Renal cortical epithelial cell (primary cell): ENCODE data around the gene PTX4. TPM values are rescaled to one million over a fixed set of nuclear protein-coding genes. Genes with fewer than 3 reads are reported as not detected.
"Not testable (repeated sequence)": the region's sequence is repeated elsewhere in the genome, so short reads cannot be mapped to it uniquely, and the experiment has no call there.

Source experiments
- DNase-seq: peaks from one replicate; pipeline ENCODE4 v3.0.0-alpha.2; 2011; ENCODE audit warnings: low read depth
- total RNA-seq: library from RNA; depleted of rRNA; stranded (reverse); fragments of >200 nt; gene quantifications from 2 replicates; pipeline ENCODE4 v1.2.3, GENCODE V29; 2014

The PTX4 gene
- total RNA-seq, 1 donor from 2014 or later, result not detected

DNA sequence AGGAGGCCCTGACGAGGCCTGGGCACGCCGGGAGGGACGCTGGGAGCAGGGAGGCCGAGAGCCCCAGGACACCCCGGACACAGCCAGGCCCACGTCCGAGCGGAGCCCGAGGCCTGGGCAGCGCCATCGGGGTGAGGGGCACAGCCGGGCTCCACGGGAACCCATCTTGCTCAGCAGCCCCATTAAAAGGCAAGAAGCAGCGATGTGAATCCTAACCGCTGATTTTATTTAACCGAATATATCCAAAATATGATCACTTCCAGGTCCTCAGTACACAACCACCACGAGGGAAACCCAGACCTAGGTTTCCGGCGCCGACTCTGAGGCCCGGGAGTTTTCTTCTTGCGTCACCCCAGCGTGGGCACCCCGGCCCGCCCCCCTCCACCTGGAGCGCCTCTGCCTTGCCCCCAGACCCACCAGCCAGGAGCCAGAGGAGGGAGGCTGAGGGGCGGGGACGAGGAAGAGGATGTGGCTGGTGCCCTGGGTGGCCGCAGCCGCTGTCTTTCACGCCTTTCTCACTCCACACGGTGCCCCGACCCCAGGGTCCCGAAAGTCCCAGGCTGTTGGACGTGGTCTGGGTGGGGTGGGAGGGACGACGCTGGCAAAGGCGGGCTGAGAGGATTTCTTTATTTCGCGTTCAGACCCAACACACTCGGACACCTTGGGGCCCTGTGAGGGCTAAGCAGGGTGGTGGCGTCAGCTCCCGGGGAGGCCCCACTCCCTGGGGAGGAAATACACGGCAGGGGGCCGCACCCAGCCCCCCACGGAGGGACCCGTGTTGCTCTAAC, 43.8 kb downstream of the PTX4 start:
- no peak for DNase-seq

DNA sequence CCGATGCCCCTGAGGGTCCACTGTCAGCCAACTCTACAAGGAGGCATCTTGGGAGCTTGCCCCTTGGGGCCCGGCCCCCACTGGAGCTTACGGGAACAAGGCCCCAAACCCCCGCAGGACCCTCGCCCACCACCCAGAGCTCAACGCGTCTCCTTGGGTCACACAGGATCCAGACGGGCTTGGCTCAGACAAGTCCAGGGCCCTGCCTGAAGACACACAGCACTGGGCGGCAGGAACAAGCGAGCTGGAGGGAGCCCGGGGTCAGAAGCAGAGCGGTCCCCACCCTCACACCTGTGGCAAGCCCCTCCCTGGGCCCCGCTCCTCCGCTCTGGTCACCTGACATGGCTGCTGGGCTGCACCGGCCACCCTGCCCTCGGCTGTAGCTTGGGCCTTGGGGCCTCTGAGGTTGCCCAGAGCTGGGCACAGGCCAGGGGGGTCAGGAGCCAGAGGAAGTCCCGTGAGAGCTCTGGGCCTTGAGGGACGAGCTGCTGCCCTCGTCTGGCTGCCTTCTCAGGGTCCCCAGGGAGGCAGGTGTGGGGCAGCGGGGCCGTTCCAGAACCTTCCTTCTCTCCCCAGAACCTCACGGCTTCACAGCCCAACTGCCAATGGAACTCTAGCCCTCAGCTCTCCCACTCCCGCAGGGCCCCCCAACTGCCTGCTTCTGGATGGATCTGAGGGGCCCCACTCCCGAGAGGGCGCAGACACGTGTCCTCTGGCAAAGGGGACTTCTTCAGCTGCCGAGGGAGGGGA, 44.6 kb downstream of the PTX4 start, which contains the start of gene CCDC154:
CCDC154 (minus strand) TSS at position 577 of the 750 bp plus-strand sequence; CDS start at position 343, 234 bp downstream.
- no peak for DNase-seq

DNA sequence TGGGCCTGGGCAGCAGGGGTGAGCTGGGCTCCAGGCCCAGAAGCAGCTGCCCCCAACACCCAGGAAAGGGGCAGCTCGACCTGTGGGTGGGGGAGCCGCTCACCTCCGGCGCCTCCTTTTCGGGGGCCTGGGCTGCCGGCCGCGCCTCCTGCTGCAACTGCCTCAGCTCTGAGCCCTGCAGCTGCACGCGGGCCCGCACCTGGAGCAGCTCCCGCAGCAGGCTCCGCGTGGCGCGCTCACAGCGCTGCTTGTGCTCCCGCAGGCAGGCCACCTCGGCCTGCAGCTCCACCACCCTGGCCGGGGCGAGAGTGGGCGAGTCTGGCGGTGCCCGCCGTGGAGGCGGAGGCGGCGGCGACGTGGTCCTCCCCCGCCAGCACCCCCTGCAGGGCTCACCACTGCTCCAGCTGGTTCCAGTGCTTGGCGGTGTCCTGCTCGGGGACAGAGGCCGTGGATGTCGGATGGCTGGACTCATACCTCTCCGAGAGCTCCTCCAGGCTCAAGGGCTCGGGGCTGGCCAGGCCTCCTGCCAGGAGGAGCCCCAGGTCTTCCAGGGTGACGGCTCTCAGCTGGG, 45.3 kb downstream of the PTX4 start:
- no peak for DNase-seq

DNA sequence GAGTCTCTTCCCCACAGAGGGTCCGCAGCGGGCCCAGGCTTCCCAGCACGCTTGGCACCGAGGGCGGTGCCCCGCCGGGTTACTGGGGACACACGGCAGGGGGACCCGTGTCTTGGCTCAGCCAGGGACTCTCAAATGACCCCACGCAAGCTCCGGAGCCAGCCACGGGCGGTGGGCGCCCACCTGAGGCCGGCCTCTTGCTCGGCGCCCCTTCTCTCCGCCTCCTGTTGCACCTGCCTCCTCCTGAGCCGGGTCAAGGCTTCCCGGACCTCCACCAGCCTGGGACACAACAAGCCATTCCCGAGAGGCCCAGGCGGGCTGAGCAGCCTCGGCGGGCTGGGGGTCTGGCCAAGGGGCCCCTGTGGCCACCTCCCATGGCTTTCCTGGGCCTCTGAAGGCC, 46.0 kb downstream of the PTX4 start:
- no peak for DNase-seq

DNA sequence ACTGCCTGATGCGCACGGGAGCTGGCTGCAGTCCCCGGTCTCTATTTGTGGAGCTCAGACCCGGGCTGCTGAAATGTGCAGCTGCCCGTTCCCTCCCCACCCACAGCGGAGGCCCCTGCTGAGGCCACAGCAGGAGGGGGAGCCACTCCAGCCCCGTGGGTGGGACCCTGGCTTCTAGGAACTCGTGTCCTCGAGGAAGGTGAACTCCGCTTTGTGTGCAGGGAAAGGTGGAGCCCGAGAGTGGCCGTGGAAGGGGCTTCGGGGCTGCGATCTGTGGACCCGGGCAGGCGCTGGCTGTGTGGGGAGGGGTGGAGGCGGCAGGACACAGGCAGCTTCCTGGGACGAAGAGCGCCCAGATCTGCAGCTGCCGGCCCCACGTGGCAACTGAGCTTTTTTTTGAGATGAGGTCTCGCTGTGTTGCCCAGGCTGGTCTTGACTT, 47.3 kb downstream of the PTX4 start:
- no peak for DNase-seq

DNA sequence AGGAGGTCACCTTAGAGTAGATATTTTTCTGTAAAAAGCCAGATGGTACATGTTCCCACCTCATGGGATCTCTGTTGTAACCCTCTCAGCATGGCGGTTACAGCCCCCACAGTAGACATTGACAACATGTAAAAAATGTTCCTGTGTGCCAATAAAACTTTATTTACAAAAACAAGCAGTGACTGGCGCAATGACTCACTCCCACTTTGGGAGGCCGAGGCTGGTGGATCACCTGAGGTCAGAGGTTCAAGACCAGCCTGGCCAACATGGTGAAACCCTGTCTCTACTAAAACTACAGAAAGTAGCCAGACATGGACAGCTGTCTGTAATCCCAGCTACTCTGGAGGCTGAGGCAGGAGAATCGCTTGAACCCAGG, 49.1 kb downstream of the PTX4 start:
- DNase-seq, result not testable (repeated sequence)

DNA sequence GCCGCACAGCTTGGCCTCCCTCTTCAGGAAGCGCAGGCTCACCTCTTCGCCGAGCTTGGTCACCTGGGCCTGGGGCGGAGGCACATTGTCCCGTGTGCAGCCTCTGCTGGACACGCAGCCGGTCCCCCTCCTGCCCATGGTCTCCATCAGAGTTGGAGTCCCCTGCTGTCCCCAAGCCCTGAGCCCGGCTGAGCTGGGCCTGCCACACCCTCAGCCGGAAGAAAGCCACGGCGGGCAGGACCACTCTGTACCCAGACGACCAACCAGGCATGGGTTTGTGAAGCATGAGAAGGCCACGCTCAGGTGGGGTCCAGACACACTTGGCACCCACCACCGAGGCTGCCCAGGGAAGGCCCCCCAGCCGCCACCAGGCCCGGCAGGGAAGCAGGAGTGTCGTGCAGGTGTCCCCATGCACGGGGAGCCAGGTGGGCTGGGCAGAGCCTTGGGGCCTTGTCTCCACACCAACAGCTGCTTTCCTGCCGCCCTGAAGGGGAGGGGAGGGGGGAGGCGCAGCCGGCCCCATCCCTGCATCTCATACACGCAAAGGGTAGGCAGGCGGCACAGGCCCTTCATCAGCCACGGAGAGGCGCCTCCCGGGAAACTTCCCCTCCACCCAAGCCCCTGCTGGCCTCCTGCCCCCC, 49.6 kb downstream of the PTX4 start:
- DNase-seq, result no peak

DNA sequence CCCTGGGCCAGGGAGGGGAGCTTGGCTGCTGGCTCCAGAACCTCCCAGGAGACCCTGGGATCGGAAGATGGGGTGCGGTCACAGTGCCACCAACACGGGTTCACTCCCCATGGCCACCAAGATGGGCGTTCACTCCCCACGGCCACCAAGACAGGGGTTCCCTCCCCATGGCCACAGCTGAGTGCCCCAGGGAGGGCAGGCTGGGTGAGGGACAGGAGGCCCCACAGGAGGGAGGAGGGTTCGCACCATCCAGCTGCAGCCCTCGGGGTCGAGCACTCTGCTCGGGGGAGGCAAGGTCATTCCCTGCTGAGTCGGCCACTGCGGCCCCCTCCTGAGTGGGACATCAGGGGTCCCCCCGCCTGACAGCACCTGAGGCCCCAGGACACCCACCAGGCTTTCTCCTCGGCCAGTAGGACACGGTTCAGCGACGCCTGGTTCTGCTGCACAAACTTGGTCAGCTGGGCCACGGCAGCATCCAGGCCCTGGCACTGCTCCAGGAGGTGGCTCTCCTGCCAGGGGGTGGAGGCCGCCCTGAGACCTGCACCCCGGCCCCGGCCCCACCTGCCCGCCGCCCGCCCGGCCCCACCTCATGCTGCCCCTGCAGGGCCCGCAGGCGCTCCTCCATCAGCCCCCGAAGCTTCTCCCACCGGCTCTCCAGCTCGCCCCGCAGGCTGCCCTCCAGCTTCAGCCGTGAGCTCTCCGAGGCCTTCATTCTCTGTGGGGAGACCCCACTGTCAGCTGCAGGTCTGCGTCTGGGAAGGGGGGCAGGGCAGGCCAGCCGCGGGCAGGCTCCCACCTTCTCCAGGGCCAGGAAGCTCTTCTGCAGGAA, 50.3 kb downstream of the PTX4 start:
- DNase-seq, result no peak

DNA sequence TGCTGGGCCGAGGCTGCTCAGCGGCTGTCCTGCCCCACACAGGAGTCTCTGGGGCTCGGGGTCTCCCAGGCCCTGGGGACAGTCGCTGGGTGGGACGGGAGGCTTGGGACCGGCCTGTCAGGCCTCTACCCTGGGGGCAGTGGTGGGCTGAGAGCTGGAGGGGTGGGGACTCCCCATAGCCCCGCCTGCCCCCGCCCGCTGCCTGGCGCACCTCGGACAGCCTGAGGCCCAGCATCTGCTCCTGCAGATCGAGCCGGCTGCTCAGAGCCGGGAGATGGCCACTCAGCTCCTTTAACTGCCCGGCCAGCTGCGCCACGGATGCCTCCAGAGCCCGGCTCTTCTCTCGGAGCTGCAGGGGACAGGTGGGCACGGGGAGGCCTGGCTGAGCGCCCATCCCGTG, 51.1 kb downstream of the PTX4 start:
- no peak for DNase-seq

DNA sequence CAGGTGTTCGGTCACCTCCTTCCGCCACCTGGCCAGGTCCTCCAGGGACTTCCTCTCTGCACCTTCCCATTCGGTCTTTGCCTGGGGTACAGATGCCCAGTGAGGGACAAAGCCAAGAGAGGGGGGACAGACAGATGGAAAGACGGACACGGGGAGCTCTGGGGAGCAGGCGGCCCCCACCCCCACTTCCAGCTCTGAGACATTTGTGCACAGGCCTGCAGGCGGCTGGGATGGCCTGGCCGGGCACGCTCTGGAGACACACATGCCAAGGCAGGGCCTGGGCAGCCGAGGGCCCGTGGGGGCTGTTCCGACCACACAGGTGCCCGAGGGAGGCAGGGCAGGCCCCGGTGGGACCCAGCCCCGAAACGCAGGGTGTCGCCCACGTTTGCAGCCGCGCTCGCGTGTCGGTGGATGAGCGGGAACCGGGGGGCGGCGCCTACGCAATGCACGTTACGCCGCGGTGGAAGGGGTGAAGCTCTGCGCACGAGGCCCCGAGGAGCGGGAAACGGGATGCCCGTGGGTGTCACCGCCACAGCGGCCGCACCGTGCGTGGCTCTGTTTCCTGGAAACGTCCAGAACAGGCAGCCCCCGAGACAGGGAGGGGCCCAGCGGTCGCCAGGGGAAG, 51.9 kb downstream of the PTX4 start:
- DNase-seq, result no peak

DNA sequence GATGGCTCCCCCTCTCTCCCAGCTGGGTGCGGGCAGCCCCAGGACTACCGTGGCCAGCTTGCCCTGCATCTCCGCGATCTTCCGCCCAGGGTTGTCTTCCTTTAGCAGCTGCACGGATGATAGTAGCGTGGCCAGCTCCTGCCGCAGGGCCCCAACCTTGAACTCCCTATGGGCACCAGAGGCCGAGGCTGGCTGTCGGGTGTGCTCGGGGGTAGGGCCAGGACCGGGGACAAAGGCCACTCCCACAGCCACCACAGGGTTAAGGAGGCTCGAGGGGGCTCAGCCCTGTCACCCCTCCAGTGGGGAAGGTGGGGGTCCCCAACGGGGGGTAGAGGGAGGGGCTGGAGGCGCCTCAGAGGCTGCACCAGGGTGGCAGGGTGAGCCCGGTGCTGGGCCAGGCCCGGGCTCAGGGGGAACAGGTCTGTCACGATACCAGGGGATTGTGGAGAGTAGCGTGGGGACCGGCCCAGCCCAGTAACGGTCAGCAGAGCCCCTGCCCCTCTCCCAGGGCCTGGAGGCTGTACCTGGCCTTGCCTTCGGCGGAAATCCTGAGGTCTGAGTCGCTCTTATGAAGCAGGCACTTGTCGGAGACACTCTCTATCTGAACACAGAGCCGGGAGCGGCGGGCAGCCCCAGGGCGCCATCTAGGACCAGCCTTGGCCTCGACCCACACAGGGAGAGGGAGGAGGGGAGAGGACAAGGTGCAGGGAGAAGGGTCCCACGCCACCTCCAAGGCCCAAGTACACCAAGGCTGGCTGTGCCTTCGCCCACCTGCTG, 52.6 kb downstream of the PTX4 start:
- DNase-seq, result no peak

Other genes with a start within 250 kb of the PTX4 start
- gene TPSAB1, start 248.2 kb downstream of the PTX4 start, total RNA-seq, result not detected in 2 replicates
- not detected in 2 replicates for gene TPSD1, start 232.9 kb downstream of the PTX4 start, total RNA-seq
- 64.3 and 90.0 TPM in 2 replicates for gene UBE2I, start 179.3 kb downstream of the PTX4 start, total RNA-seq
- gene BAIAP3, start 155.3 kb downstream of the PTX4 start, total RNA-seq, result 2.1 and 3.0 TPM in 2 replicates
- gene TSR3, start 137.1 kb downstream of the PTX4 start, total RNA-seq, result 56.9 and 85.1 TPM in 2 replicates
- gene GNPTG, start 137.0 kb downstream of the PTX4 start, total RNA-seq, result 30.6 and 101 TPM in 2 replicates
- gene UNKL, start 74.2 kb downstream of the PTX4 start, total RNA-seq, result 5.4 and 13.8 TPM in 2 replicates
- gene UQCC4, start 68.2 kb downstream of the PTX4 start, total RNA-seq, result 12.4 and 15.8 TPM in 2 replicates
- not detected in 2 replicates for gene PERCC1, start 57.9 kb downstream of the PTX4 start, total RNA-seq
- 0.25 TPM in 1 of 2 replicates, not detected in the other for gene CCDC154, start 44.4 kb downstream of the PTX4 start, total RNA-seq
- gene CLCN7, start 13.9 kb downstream of the PTX4 start, total RNA-seq, result 43.6 and 79.8 TPM in 2 replicates
- gene TELO2, start 4.4 kb upstream of the PTX4 start, total RNA-seq, result 11.1 and 19.8 TPM in 2 replicates
- 0.10 TPM in 1 of 2 replicates, not detected in the other for gene TMEM204, start 44.7 kb upstream of the PTX4 start, total RNA-seq
- 19.1 and 59.2 TPM in 2 replicates for gene IFT140, start 123.1 kb upstream of the PTX4 start, total RNA-seq
- gene CRAMP1, start 123.4 kb upstream of the PTX4 start, total RNA-seq, result 4.9 and 14.2 TPM in 2 replicates
- 149 and 284 TPM in 2 replicates for gene JPT2, start 189.3 kb upstream of the PTX4 start, total RNA-seq
- 22.9 and 40.0 TPM in 2 replicates for gene MAPK8IP3, start 217.3 kb upstream of the PTX4 start, total RNA-seq